Esophagus squamous epithelium (tissue), 4 donors: Measurements from ENCODE around the gene SAG.

Experiments
- POLR2A ChIP-seq, 4 donors: fragments of 450-650 bp; IDR thresholded peaks; one replicate each; pipeline ENCODE4 v1.6.1; 2017; ENCODE audit warnings: antibody characterized with exemption in 4 of 4, mild to moderate bottlenecking in 4 of 4, moderate library complexity in 3 of 4
- TF ChIP-seq, protein P1 (sequence below), 6 experiments: fragments of 450-650 bp in 4 of 6; fragments of 200-600 bp in 2 of 6; sonication (generic) in 2 of 6; IDR thresholded peaks; one replicate each; pipeline ENCODE4 v1.5.1; 2016 to 2019; ENCODE audit warnings: antibody characterized with exemption in 6 of 6, mild to moderate bottlenecking in 4 of 6, moderate library complexity in 4 of 6

- TF ChIP-seq, protein P1, sequence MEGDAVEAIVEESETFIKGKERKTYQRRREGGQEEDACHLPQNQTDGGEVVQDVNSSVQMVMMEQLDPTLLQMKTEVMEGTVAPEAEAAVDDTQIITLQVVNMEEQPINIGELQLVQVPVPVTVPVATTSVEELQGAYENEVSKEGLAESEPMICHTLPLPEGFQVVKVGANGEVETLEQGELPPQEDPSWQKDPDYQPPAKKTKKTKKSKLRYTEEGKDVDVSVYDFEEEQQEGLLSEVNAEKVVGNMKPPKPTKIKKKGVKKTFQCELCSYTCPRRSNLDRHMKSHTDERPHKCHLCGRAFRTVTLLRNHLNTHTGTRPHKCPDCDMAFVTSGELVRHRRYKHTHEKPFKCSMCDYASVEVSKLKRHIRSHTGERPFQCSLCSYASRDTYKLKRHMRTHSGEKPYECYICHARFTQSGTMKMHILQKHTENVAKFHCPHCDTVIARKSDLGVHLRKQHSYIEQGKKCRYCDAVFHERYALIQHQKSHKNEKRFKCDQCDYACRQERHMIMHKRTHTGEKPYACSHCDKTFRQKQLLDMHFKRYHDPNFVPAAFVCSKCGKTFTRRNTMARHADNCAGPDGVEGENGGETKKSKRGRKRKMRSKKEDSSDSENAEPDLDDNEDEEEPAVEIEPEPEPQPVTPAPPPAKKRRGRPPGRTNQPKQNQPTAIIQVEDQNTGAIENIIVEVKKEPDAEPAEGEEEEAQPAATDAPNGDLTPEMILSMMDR (IDR thresholded peaks at IDR 0.05) = no peak
- TF ChIP-seq POLR2A (IDR thresholded peaks at IDR 0.05) = no peak
Observed at GRCh38 chr2:233367586-233367985, 60.0 kb downstream of the SAG start.
